HG02588 (cell line): Measurements from ENCODE around the gene CHMP4A.
A peak's percentile ranks its signal among the peaks of the same experiment; 100 is the strongest.

Experiments used
- ATAC-seq: cut with Tn5 transposase; IDR thresholded peaks from one replicate; pipeline ENCODE4 v1.9.1; 2021; ENCODE audit warnings: mild to moderate bottlenecking, moderate library complexity; ENCODE audit not compliant: unreplicated experiment

CHMP4A gene

GRCh38 chr14:24160499-24160849, 52.8 kb downstream of the CHMP4A start:
- peak; percentile 4 for ATAC-seq

- ATAC-seq, result no peak
Measured at GRCh38 chr14:24159777-24160498, 53.4 kb downstream of the CHMP4A start.
